Measurements from ENCODE around the gene ALLC.

- TF ChIP-seq CTCF (conservative IDR thresholded peaks at IDR 0.05; ENCODE audit: low read length) (no peak), EZH2phosphoT487 (IDR thresholded peaks at IDR 0.05; ENCODE audit: borderline replicate concordance) (no peak)
Observed at GRCh38 chr2:3730646-3731045, 72.6 kb downstream of the ALLC start.

Measured in Loucy (cell line).